ENCODE measurements around the gene C1RL. TPM values are rescaled to one million over a fixed set of nuclear protein-coding genes. Genes with fewer than 3 reads are reported as not detected.

C1RL gene
- polyA plus RNA-seq, 1 experiment = 50.5 TPM

- peaks cover 23% of the 10 kb centered on the region for H3K36me3 ChIP-seq (ENCODE audit: control insufficient read depth, insufficient read depth, low read length)
- ChIA-PET POLR2A (interaction anchor here (1.0 kb wide), 1 partner anchor 8 kb away, joined by 3 read pairs; the partner anchor contains the start of gene C1S), CTCF (interaction anchor here (1.1 to 2.7 kb wide), 5 partner anchors 10 to 45 kb away, joined by 3 to 11 read pairs (median 9); partner anchors contain the start of genes C1R and C1RL)
- H3K27me3 ChIP-seq (ENCODE audit: control insufficient read depth, insufficient read depth, low read length) = no peaks in the 10 kb centered on the region
- no peak for DNase-seq (ENCODE audit: low read depth)
- TF ChIP-seq, protein P1, sequence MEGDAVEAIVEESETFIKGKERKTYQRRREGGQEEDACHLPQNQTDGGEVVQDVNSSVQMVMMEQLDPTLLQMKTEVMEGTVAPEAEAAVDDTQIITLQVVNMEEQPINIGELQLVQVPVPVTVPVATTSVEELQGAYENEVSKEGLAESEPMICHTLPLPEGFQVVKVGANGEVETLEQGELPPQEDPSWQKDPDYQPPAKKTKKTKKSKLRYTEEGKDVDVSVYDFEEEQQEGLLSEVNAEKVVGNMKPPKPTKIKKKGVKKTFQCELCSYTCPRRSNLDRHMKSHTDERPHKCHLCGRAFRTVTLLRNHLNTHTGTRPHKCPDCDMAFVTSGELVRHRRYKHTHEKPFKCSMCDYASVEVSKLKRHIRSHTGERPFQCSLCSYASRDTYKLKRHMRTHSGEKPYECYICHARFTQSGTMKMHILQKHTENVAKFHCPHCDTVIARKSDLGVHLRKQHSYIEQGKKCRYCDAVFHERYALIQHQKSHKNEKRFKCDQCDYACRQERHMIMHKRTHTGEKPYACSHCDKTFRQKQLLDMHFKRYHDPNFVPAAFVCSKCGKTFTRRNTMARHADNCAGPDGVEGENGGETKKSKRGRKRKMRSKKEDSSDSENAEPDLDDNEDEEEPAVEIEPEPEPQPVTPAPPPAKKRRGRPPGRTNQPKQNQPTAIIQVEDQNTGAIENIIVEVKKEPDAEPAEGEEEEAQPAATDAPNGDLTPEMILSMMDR (IDR thresholded peaks at IDR 0.05; ENCODE audit: insufficient read depth, low read depth, low read length) = no peak
- H3K4me3 ChIP-seq (ENCODE audit: low read depth, low read length) = no peak overlapping the region
Measured at GRCh38 chr12:7068240-7068993, 40.6 kb downstream of the C1RL start.

DNA sequence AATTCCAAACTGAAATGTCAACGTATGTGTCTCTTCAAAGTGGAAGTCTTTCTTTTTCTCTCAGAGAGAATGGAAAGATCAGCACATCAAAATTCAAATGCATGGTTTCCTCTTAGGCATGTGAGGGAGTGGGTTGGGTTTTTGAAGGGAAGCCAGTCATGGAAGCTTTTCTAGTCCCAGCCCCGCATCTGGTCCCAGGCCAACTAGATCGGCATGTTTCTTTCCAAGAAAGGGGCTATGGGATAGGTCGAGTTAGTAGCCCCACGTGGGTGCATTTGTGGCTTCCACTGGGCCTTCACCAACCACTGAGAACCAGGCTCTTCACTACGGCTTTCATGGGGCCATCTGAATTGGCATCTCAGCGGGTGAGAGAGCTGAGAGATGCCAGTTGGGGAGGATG, 41.9 kb downstream of the C1RL start:
- TF ChIP-seq, protein P1 (IDR thresholded peaks at IDR 0.05; ENCODE audit: insufficient read depth, low read depth, low read length) = no peak
- Histone ChIP-seq H3K4me3 (ENCODE audit: low read depth, low read length) (no peak overlapping the region), H3K36me3 (ENCODE audit: control insufficient read depth, insufficient read depth, low read length) (peaks cover 23% of the 10 kb centered on the region), H3K27me3 (ENCODE audit: control insufficient read depth, insufficient read depth, low read length) (no peaks in the 10 kb centered on the region)
- no peak for DNase-seq (ENCODE audit: low read depth)
- ChIA-PET POLR2A (interaction anchor here (0.6 kb wide), 1 partner anchor 13 kb away, joined by 5 read pairs; no protein-coding TSS in a partner anchor), CTCF (interaction anchor here (1.9 to 2.7 kb wide), 3 partner anchors 26 to 46 kb away, joined by 7 to 10 read pairs (median 9); partner anchors contain the start of genes C1R and C1RL)

DNA sequence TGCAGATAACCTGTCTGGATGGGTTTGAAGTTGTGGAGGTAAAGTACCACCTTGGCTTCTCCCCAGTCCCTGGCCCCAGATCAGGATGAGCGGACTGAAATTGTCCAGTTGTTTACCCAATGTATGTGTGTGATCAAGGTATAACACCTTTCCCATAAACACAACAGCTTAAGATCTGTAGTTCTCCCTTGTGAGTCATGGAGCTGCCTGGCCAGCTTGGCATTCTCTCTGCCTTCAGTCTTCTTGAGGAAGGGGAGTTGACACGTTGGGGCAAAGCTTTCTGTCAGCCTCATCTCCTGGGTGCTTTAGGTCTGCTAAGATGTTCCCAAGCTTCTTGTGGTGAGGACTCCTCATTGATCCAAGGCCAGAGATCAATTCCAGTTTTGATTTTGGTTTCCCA, 42.4 kb downstream of the C1RL start:
- Histone ChIP-seq H3K4me3 (ENCODE audit: low read depth, low read length) (no peak overlapping the region), H3K27me3 (ENCODE audit: control insufficient read depth, insufficient read depth, low read length) (no peaks in the 10 kb centered on the region), H3K36me3 (ENCODE audit: control insufficient read depth, insufficient read depth, low read length) (peaks cover 23% of the 10 kb centered on the region)
- DNase-seq (ENCODE audit: low read depth) = no peak
- TF ChIP-seq, protein P1 (IDR thresholded peaks at IDR 0.05; ENCODE audit: insufficient read depth, low read depth, low read length) = no peak
- ChIA-PET CTCF (interaction anchor here (2.7 kb wide), 1 partner anchor 26 kb away, joined by 9 read pairs; the partner anchor contains the start of gene C1R), POLR2A (interaction anchor here (0.6 kb wide), 1 partner anchor 9 kb away, joined by 3 read pairs; no protein-coding TSS in a partner anchor)

DNA sequence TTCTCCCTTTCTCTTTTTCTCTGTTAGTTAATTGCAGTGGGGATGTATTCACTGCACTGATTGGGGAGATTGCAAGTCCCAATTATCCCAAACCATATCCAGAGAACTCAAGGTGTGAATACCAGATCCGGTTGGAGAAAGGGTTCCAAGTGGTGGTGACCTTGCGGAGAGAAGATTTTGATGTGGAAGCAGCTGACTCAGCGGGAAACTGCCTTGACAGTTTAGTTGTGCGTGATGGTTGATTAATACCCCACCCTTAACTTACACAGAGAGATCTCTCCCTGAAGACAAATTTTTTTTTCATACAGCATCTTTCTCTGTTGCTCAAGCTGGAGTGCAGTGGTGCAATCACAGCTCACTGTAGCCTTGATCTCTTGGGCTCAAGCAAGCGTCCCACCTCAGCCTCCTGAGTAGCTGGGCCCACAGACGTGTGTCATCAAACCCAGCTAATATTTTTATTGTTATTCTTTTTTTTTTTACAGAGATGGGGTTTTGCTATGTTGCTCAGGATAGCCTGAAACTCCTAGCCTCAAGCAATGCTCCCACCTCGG, 43.9 kb downstream of the C1RL start:
- no peak overlapping the region for H3K4me3 ChIP-seq (ENCODE audit: low read depth, low read length)
- H3K27me3 ChIP-seq (ENCODE audit: control insufficient read depth, insufficient read depth, low read length) = no peaks in the 10 kb centered on the region
- CTCF ChIA-PET = interaction anchor here (1.0 to 1.4 kb wide), 2 partner anchors 28 to 48 kb away, joined by 3 to 5 read pairs; partner anchors contain the start of gene C1R
- POLR2A ChIA-PET = interaction anchor here (0.6 kb wide), 2 partner anchors 8 to 14 kb away, joined by 3 read pairs; no protein-coding TSS in a partner anchor
- TF ChIP-seq, protein P1 (IDR thresholded peaks at IDR 0.05; ENCODE audit: insufficient read depth, low read depth, low read length) = no peak
- peaks cover 21% of the 10 kb centered on the region for H3K36me3 ChIP-seq (ENCODE audit: control insufficient read depth, insufficient read depth, low read length)
- no peak for DNase-seq (ENCODE audit: low read depth)

DNA sequence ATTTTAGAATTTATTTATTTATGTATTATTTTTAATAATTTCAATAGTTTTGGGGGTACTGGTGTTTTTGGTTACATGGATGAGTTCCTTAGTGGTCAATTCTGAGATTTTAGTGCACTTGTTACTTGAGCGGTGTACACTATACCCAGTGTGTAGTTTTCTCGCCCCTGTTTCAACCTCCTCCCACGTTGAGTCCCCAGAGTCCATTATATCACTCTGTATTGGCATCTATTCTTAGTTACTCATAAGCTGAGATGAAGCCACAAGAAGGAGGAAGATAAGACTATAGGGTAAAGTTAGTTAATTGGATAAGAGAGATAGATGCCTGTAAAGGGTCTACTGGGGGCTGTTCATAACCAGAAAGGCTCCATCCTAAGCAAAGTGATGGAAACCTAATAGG, 44.5 kb downstream of the C1RL start:
- H3K4me3 ChIP-seq (ENCODE audit: low read depth, low read length) = no peak overlapping the region
- POLR2A ChIA-PET = no interaction called here
- TF ChIP-seq, protein P1 (IDR thresholded peaks at IDR 0.05; ENCODE audit: insufficient read depth, low read depth, low read length) = no peak
- CTCF ChIA-PET = interaction anchor here (1.0 to 1.9 kb wide), 4 partner anchors 9 to 49 kb away, joined by 3 to 5 read pairs (median 4); partner anchors contain the start of genes C1R and C1RL
- DNase-seq (ENCODE audit: low read depth) = no peak
- H3K36me3 ChIP-seq (ENCODE audit: control insufficient read depth, insufficient read depth, low read length) = peaks cover 18% of the 10 kb centered on the region
- H3K27me3 ChIP-seq (ENCODE audit: control insufficient read depth, insufficient read depth, low read length) = no peaks in the 10 kb centered on the region

Measured in BJ (cell line).